NB4 (cell line): ENCODE measurements around the gene ZC3H12D.

ENCODE experiments used
- DNase-seq: peaks from one replicate; pipeline ENCODE4 v3.0.0; 2010; ENCODE audit warnings: low read depth
- H3K4me3 ChIP-seq: one replicate; pipeline ENCODE4 v1.5.1; 2011; ENCODE audit warnings: mild to moderate bottlenecking, low read depth, low read length, moderate library complexity
- MYC ChIP-seq: IDR thresholded peaks from 2 replicates; pipeline ENCODE4 v1.6.1; 2011; ENCODE audit warnings: low read depth, low read length
- POLR2A ChIP-seq: IDR thresholded peaks from 2 replicates; pipeline ENCODE4 v1.6.1; 2011; ENCODE audit warnings: mild to moderate bottlenecking; ENCODE audit not compliant: insufficient read length; ENCODE audit errors: extremely low read depth
- TF ChIP-seq, protein P1 (sequence below): IDR thresholded peaks from 2 replicates; pipeline ENCODE4 v1.6.1; 2011; ENCODE audit warnings: low read depth, low read length
- TF ChIP-seq, protein P2 (sequence below): IDR thresholded peaks from one replicate; pipeline ENCODE4 v1.5.1; 2012; ENCODE audit warnings: low read depth, low read length

Gene ZC3H12D

DNA sequence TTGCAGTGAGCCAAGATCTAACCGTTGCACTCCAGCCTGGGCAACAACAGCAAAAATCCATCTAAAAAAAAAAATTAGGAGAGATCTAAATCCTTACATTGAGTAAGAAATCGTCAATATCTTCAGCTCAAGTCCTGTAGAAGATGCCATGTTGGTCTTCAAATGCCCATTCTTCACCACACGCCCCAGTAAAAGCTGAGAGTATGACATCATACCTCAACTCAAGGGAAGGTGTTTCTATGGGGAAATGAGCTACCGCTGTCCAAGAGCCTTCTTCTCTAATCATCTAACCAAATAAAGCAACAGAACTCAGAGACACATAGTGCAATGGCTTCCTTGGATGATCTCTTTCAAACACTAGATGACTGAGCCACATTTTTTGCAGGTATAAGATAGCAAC is 2.5 kb upstream of the ZC3H12D start:
- TF ChIP-seq POLR2A (no peak), MYC (no peak)
- TF ChIP-seq, protein P1, sequence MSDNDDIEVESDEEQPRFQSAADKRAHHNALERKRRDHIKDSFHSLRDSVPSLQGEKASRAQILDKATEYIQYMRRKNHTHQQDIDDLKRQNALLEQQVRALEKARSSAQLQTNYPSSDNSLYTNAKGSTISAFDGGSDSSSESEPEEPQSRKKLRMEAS = no peak
- TF ChIP-seq, protein P2, sequence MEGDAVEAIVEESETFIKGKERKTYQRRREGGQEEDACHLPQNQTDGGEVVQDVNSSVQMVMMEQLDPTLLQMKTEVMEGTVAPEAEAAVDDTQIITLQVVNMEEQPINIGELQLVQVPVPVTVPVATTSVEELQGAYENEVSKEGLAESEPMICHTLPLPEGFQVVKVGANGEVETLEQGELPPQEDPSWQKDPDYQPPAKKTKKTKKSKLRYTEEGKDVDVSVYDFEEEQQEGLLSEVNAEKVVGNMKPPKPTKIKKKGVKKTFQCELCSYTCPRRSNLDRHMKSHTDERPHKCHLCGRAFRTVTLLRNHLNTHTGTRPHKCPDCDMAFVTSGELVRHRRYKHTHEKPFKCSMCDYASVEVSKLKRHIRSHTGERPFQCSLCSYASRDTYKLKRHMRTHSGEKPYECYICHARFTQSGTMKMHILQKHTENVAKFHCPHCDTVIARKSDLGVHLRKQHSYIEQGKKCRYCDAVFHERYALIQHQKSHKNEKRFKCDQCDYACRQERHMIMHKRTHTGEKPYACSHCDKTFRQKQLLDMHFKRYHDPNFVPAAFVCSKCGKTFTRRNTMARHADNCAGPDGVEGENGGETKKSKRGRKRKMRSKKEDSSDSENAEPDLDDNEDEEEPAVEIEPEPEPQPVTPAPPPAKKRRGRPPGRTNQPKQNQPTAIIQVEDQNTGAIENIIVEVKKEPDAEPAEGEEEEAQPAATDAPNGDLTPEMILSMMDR = no peak
- no peak overlapping the region for H3K4me3 ChIP-seq
- DNase-seq = no peak

DNA sequence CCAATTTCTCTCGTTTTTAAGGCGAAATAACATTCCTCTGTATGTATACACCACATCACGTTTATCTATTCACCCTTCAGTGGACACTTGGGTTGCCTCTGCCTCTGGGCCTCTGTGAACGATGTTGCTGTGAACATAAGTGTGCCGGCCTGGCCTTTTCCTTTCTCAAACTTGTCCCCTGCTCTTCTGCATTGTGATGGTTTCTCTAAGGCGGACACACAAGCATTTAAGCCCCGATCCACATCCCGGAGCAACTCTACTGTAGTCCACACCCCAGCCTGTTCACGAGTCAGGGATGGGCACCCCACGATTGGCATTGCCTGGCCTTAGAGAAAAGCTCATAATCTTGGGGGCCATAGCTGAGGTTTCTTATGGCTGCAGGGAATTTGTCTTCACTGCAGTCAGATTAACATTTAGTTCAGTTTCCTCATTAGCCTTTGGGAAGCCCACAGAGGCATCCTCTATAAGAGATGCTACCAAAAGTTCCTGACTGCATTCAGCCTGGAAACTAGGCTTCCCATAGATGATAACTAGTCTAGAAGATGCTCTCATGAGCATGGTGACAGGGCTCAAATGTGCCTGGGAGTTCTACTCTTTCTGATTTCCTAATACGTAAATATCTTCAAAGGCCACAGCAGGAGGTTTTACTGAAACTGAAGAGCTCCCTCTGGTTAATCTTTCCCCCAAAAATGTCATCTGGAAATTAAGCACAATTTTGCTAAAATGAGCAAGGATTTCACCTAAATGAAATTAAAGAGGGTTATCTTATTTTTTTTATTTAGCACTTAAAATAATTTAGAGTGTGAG is 762 bp downstream of the ZC3H12D start:
- TF ChIP-seq, protein P2 = no peak
- TF ChIP-seq POLR2A (no peak), MYC (no peak)
- TF ChIP-seq, protein P1 = no peak
- H3K4me3 ChIP-seq = no peak overlapping the region
- DNase-seq = no peak

DNA sequence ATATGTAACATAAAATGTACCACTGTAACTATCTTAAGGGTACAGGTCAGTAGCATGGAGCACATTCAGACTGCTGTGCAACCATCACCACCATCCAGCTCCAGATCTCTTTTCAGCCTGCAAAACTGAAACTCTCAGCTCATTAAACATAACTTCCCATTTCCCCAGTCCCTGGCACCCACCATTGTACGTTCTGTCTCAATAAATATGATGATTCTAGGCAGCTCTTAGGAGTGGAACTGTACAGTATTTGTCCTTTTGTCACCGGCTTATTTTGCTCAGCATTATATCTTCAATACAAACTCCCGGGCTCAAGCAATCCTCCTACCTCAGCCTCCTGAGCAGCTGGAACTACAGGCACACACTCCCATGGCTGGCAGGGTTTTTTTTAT is 1.5 kb downstream of the ZC3H12D start:
- no peak for TF ChIP-seq MYC
- TF ChIP-seq, protein P1 = no peak
- TF ChIP-seq POLR2A = no peak
- TF ChIP-seq, protein P2 = no peak
- H3K4me3 ChIP-seq = peak overlapping the region; percentile 61
- DNase-seq = peak; percentile 79

DNA sequence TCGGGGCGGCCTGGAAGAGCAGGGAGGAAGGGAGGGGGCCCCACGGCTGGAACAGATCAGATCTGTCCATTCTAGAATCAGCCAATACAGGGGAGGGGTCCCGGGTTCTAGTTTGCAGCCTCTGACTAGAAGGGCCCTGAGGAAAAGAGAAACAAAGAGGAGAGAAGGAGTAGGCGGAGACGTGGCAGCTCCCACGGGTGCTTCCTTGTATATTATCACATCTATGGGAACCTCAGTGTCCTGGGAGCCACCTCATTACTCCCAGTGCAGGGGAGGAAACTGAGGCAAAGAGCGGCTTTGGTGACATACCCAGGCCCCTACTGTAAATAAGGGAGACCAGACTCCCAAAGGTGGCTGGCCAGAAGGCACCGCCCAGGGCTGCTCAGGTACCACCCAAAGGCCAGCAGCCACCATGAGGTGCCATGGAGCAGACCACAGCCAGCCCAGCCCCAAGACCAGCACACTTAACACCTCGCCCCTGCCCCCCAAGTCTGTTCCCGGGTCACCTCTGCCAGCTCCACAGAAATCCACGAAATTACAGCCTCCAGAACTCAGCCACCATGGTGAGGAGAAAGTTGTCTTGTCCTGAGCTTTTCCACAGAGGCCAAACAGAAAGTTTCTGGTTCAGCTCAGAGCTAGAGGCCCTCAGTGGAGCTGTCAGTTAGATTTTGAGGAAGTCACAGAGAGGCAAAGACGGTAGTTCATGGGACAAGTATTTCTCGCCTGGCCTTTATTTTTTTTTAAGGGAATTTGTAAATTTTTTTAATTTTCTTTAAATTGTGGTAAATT is 2.1 kb downstream of the ZC3H12D start:
- H3K4me3 ChIP-seq = peak overlapping the region; percentile 61
- TF ChIP-seq, protein P2 = no peak
- TF ChIP-seq POLR2A = peak; percentile 27
- DNase-seq = peak; percentile 85

DNA sequence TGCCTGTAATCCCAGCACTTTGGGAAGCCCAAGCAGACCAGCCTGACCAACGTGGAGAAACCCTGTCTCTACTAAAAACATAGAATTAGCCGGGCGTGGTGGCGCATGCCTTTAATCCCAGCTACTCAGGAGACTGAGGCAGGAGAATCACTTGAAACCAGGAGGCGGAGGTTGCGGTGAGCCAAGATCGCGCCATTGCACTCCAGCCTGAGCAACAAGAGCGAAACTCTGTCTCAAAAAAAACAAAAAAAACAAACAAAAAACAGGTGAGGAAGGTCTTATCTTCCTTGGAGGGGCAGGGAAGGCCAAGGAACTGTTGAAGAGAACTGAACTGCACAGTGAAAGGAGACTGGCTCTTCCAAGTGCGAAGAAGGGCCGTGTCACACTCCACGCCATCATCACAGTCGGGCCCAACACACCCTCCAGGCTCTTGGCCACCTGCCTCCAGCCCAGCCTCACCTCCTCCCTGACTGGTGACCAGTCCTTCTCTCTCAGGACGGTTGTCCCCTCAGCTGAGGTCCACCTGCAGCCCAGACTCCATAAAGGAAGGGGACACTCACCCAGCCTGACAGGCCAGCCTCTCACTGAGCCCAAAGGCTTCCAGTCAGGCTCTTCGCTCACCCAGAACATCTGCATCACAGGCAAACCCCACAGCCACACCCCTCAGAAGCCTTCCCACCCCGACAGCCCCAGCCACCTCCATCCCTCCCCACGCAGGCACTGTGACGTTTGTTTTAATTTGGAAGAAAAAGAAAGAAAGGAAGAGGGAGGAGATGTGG is 4.1 kb downstream of the ZC3H12D start:
- DNase-seq = no peak
- no peak for TF ChIP-seq POLR2A
- TF ChIP-seq, protein P1 = no peak
- no peak for TF ChIP-seq MYC
- H3K4me3 ChIP-seq = no peak overlapping the region

DNA sequence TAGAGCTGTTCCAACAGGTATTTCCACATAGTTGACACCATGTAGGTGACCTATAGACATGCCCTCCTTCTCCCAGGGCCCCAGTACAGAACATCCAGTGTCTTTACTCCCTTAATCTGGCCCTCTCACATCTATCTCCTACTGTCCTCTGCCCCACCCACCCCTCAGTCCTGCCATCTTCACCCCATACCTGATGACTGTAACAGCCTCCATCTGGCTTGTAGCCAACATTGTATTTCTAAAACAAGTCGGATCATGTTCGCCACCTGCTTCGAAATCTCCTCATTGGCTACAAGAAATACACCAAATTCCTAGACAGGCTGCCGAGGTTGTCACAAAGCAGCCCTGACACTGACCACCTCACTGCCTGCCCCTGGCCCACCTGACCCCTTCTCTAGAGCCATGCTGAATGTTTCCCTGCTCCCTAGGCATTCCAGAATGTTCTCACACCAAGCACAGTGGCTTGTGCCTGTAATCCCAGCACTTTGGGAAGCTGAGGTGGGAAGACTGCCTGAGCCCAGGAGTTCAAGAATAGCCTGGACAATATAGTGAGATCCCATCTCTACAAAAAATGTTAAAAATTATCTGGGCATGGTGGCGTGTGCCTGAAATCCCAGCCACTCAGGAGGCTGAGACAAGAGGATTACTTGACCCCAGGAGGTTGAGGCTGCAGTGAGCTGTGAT is 6.0 kb downstream of the ZC3H12D start:
- TF ChIP-seq, protein P2 = no peak
- TF ChIP-seq, protein P1 = no peak
- no peak for TF ChIP-seq POLR2A
- no peak for TF ChIP-seq MYC
- no peak overlapping the region for H3K4me3 ChIP-seq
- DNase-seq = no peak
